Measurements from ENCODE around the gene ZNF611.
"Not testable (repeated sequence)": the region's sequence is repeated elsewhere in the genome, so short reads cannot be mapped to it uniquely, and the experiment has no call there.

GRCh38 chr19:52723907-52724598 lies 10.8 kb downstream of the ZNF611 start:
- not testable (repeated sequence) for TF ChIP-seq CTCF (IDR thresholded peaks at IDR 0.05); JUN (IDR thresholded peaks at IDR 0.05); KDM5A (IDR thresholded peaks at IDR 0.05); POLR2A (IDR thresholded peaks at IDR 0.05; ENCODE audit: low read length); FOSL2 (IDR thresholded peaks at IDR 0.05); FOSL2 (CRISPR knock-in tag; IDR thresholded peaks at IDR 0.05); RAD21 (conservative IDR thresholded peaks at IDR 0.05 in 1 of 2, IDR thresholded peaks at IDR 0.05 in 1 of 2); HMGXB4 (CRISPR knock-in tag; IDR thresholded peaks at IDR 0.05; ENCODE audit: borderline replicate concordance); POLR2AphosphoS2 (conservative IDR thresholded peaks at IDR 0.05; ENCODE audit: low read length)
